Measurements from ENCODE around the gene SLC35D2. TPM values are rescaled to one million over a fixed set of nuclear protein-coding genes. Genes with fewer than 3 reads are reported as not detected.

SLC35D2 gene
- 1 to 10 TPM; 5.3 to 6.7 TPM for total RNA-seq

DNA sequence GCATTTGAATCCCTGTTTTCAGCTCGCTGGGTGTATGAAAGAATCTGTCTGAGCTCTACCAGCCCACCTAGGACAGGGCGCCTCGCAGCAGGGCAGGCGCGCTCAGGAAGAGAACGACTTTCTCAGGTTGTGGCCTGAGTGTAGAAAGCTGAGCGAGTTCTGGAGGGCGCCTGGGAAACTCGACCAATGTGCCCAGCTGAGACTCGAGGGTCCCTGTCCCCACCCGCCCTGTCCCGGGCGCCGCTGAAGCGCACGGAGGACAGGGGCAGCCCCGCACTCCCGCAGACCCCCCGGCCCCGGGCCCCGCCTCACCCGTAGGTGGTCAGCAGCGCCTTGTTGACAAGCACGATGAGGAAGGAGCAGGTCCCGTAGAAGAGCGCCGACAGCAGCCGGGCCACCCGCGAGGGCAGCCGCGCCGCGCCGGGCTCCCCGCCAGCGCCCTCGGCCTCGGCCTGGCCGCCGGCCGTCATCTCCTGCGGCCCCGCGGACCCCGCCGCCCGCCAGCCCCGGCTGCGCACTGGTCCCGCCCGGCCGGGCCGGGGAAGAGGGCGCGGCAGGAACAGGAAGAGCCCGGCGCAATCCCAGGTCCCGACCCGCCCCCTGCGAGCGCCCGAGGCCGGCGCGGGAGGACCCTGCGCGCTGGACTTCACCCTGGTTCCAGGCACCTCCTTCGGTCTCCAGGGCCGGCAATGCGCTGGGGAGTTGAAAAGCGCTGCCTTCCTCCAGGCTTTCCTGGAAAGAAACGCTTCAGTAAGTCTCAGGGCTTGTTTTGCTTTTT, at the start of gene SLC35D2:
SLC35D2 (minus strand) TSS at position 547 of the 778 bp plus-strand sequence; CDS start at position 470, 77 bp downstream.
- H3K4me3 Mint-ChIP-seq: peak within 1 kb of the TSS; percentile 78
- peak; percentile 82 for ATAC-seq
- peak; percentile 44 for DNase-seq
- H3K36me3 Mint-ChIP-seq: peaks cover 27% of the 10 kb centered on the region
- peak within 1 kb of the TSS; percentile 81 for H3K27ac Mint-ChIP-seq
- H3K9me3 Mint-ChIP-seq (ENCODE audit: low read depth): no peaks in the 10 kb centered on the region
- H3K4me1 Mint-ChIP-seq: peaks cover 28% of the 10 kb centered on the region
- CTCF ChIA-PET: interaction anchor here (1.4 to 2.0 kb wide), 3 partner anchors 21 to 183 kb away, joined by 3 to 7 read pairs (median 4); no protein-coding TSS in a partner anchor
- no peaks in the 10 kb centered on the region for H3K27me3 Mint-ChIP-seq

DNA sequence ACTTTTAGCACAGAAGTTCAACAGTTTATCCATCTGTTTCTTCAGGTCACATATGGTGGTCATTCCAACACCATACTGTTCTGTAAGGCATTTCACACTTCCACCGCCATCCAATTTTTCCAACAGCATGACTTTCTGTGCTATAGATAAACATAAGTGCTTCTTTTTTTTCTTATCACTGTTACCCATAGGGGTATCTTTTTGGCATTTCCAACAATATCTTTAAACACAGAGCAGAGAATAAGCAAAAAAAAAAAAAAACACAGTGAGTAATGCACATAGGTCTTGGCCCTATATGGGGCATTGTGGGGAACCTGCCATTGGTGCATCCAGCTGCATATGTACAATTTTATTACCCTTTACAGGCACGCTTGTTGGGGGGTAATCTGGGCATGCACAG, 46.9 kb upstream of the SLC35D2 start:
- Mint-ChIP-seq H3K4me1 (peaks cover 7% of the 10 kb centered on the region), H3K27me3 (no peaks in the 10 kb centered on the region), H3K9me3 (ENCODE audit: low read depth) (no peaks in the 10 kb centered on the region), H3K4me3 (no peak overlapping the region), H3K27ac (no peak overlapping the region), H3K36me3 (no peaks in the 10 kb centered on the region)
- no peak for ATAC-seq
- no peak for DNase-seq
- CTCF ChIA-PET: no interaction called here

GRCh38 chr9:96429732-96430131, 46.2 kb upstream of the SLC35D2 start:
- CTCF ChIA-PET: no interaction called here
- no peaks in the 10 kb centered on the region for H3K9me3 Mint-ChIP-seq (ENCODE audit: low read depth)

DNA sequence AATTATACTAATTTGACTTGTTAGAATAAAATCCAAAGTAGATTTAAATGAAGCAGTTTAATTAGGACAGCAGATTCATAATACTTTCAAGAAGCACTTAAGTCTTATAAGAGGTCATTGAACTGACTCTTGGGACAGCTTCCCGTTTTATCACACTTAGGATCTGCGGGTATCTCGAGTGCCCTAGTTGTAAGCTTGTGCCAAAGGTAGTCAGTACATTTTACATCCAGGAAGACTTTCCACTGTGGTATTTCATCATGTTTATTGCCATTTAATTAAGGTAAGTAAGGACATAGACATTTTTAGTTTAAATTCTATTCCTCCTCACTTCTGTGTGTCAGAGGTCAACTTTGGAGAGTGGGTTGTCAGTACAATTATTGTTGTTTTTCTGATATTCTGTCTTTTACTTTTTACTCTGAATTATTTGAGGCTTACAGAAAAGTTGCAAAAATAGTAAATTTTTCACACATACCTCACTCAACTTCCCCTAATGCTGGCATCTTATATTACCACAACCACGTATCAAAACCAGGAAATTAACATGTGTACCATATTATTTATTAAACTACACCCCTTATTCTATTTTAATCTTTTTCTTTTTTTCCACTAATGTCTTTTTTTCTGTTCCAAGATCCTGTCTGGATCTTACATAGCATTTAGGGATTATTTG, 42.1 kb upstream of the SLC35D2 start:
- Mint-ChIP-seq H3K27me3 (no peaks in the 10 kb centered on the region), H3K36me3 (no peaks in the 10 kb centered on the region), H3K27ac (peak overlapping the region; percentile 33), H3K9me3 (ENCODE audit: low read depth) (no peaks in the 10 kb centered on the region), H3K4me1 (peaks cover 17% of the 10 kb centered on the region), H3K4me3 (no peak overlapping the region)
- no peak for ATAC-seq
- CTCF ChIA-PET: interaction anchor here (0.9 kb wide), 1 partner anchor 17 kb away, joined by 3 read pairs; no protein-coding TSS in a partner anchor
- DNase-seq: no peak

More at GRCh38 chr9:96429732-96430131, 46.2 kb upstream of the SLC35D2 start:
- no peak for DNase-seq
- Mint-ChIP-seq H3K27ac (no peak overlapping the region), H3K4me3 (no peak overlapping the region), H3K27me3 (no peaks in the 10 kb centered on the region), H3K36me3 (no peaks in the 10 kb centered on the region), H3K4me1 (peaks cover 9% of the 10 kb centered on the region)
- ATAC-seq: no peak

- H3K4me1 Mint-ChIP-seq: peaks cover 26% of the 10 kb centered on the region
- no peaks in the 10 kb centered on the region for H3K9me3 Mint-ChIP-seq (ENCODE audit: low read depth)
- H3K27me3 Mint-ChIP-seq: no peaks in the 10 kb centered on the region
- H3K36me3 Mint-ChIP-seq: no peaks in the 10 kb centered on the region
- DNase-seq (no peak), ATAC-seq (no peak)
- CTCF ChIA-PET: interaction anchor here (0.5 to 2.1 kb wide), 5 partner anchors 11 to 974 kb away, joined by 3 to 6 read pairs (median 4); no protein-coding TSS in a partner anchor
- no peak overlapping the region for H3K27ac Mint-ChIP-seq
- H3K4me3 Mint-ChIP-seq: no peak overlapping the region
These were observed 40.5 kb upstream of the SLC35D2 start for GRCh38 chr9:96423985-96424336.

DNA sequence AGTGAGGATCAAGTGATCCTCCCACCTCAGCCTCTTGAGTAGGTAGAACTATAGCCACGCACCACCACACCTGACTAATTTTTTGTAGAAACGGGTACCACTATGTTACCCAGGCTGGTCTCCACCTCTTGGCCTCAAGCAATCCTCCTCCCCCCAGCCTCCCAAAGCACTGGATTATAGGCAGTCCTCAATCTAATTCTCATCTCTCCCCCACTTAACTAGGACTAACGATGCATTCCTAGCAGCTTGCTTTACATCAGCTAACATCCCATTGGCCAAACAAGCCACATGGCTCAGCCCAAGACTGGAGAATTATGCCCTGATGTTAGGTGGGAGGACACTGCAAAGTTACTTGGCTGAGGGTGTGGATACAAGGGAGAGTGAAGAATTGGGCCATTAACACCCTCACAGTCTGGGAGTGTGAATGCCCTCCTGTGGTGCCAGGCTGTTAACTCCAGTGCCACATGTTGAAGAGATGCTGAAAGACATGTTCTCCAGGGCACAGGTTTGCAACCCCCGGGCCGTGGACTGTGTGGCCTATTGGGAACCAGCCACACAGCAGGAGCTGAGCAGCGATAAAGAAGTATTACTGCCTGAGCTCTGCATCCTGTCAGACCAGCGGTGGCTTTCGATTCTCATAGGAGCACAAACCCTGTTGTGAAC, 39.9 kb upstream of the SLC35D2 start:
- CTCF ChIA-PET: interaction anchor here (0.5 to 2.1 kb wide), 4 partner anchors 12 to 96 kb away, joined by 3 to 6 read pairs (median 4); no protein-coding TSS in a partner anchor
- Mint-ChIP-seq H3K4me1 (peaks cover 26% of the 10 kb centered on the region), H3K27me3 (no peaks in the 10 kb centered on the region), H3K4me3 (no peak overlapping the region), H3K9me3 (ENCODE audit: low read depth) (no peaks in the 10 kb centered on the region), H3K27ac (no peak overlapping the region), H3K36me3 (no peaks in the 10 kb centered on the region)
- ATAC-seq (no peak), DNase-seq (no peak)

DNA sequence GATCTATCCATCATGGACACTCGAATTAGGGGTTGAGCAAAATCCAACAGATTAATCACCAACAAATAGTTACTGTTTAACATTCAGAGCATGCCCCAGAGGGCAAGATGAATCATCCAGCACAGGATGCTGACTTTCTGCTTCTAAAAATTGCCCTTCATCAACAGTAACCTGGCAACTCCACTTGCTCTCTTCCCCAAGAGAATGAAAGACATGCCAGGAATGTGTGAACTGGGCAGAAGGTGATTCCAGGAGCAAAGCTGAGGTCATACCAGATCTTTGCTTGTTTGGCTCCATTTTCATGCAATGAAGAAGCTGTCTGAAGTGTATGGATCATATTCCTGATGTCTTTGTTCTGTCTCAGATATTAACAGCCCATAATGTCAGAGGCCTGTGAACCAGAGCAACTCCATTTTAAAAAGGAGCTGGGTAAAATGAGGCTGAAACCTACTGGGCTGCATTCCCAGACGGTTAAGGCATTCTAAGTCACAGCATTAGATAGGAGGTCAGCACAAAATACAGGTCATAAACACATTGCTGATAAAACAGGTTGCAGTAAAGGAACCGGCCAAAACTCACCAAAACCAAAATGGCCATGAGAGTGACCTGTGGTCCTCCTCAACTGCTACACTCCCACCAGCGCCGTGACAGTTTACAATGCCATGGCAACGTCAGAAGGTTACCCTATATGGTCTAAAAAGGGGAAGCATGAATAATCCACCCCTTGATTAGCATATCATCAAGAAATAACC, 37.1 kb upstream of the SLC35D2 start:
- CTCF ChIA-PET: interaction anchor here (1.3 kb wide), 1 partner anchor 146 kb away, joined by 3 read pairs; no protein-coding TSS in a partner anchor
- Mint-ChIP-seq H3K36me3 (peaks cover 12% of the 10 kb centered on the region), H3K9me3 (ENCODE audit: low read depth) (no peaks in the 10 kb centered on the region), H3K27me3 (no peaks in the 10 kb centered on the region), H3K4me1 (peaks cover 32% of the 10 kb centered on the region), H3K4me3 (peak overlapping the region; percentile 88), H3K27ac (peak overlapping the region; percentile 97)
- peak; percentile 57 for DNase-seq
- ATAC-seq: no peak

GRCh38 chr9:96419691-96419969, 36.1 kb upstream of the SLC35D2 start:
- CTCF ChIA-PET: interaction anchor here (0.6 kb wide), 2 partner anchors 23 to 82 kb away, joined by 3 read pairs; no protein-coding TSS in a partner anchor
- H3K9me3 Mint-ChIP-seq (ENCODE audit: low read depth): no peaks in the 10 kb centered on the region
- H3K4me1 Mint-ChIP-seq: peaks cover 29% of the 10 kb centered on the region

DNA sequence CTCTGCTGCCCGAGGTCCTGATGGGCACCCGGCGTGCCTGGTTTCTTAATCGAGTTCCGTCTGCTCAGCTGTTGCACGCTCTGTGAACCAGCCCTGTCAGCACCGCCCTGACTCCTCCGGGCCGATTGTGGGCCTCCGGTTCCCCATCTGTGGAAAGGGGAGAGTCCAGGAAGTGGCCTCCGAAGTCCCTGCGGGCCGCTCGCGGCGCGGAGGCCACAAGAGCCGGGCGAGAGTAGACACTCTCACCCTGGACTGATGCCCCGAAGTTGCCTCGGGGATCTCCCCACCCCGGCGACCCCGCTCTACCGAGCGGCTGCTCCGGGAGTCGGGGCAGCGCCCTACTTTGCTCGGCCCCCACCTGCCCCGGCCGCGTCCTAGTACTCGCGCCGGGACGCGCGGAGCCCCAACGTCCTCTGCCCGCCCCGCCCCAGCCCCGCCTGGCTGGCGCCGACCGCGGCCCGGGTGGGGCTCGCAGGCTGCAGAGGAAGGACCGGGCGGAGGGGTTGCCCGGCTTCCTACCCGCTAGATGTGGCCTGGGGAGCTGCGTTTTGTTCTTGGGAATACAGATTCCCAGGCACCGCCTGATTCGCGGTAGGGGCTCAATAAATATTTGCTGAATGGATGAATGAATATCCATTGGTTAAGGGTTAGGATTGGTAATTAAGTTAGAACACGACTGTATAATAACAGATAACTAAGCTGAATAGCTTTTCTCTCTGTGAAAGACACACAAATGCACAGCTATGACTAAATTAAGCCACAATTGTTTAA, 35.6 kb upstream of the SLC35D2 start:
- Mint-ChIP-seq H3K36me3 (peaks cover 12% of the 10 kb centered on the region), H3K27ac (peak overlapping the region; percentile 97), H3K4me3 (peak overlapping the region; percentile 88), H3K27me3 (no peaks in the 10 kb centered on the region), H3K4me1 (peaks cover 32% of the 10 kb centered on the region), H3K9me3 (ENCODE audit: low read depth) (no peaks in the 10 kb centered on the region)
- DNase-seq (peak; percentile 85), ATAC-seq (peak; percentile 48)
- CTCF ChIA-PET: interaction anchor here (0.6 kb wide), 2 partner anchors 23 to 81 kb away, joined by 3 read pairs; no protein-coding TSS in a partner anchor

More at GRCh38 chr9:96419691-96419969, 36.1 kb upstream of the SLC35D2 start:
- ATAC-seq: no peak
- Mint-ChIP-seq H3K27ac (peak overlapping the region; percentile 97), H3K36me3 (peaks cover 12% of the 10 kb centered on the region), H3K27me3 (no peaks in the 10 kb centered on the region), H3K4me3 (peak overlapping the region; percentile 88)
- DNase-seq: no peak

DNA sequence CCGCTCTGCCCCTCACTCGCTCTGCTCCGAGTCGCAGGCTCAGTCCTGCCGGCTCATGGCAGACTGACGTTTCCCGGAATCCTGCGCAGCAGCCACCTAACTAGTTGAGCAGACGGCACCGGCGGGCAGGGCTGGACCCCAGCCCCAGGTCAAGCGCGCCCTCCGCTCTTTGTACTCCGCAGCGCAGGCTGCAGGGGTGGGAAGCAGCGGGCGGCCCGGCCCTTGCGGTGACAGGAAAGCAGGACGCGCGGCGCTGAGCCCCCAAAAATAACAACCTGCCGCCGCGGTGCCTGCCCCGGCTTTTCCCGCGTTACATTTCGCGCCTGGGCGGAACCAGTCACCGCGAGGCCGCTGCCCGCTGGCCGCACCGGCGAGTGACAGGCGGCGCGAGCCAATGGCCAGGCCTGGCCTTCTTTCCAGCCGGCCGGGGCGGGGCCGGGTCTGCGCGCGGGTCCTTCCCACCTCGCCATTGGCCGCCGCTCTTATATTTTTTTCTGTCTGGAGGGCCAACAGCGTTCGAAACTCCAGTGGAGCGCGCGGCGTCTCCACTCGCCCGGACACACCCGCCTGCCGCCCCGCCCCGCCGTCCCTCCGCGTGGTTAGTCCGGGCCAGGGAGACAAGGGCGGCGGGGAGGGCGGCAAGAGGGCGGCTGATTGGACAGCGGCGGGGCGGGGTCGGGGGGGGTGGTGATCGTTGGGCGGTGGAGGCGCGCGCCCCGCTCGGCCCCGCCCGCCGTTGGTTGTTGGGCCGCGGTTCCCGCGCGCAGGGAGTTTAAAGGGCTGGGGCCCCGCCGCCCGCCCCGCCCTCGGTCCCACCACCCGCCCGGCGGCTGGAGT, 34.8 kb upstream of the SLC35D2 start, which contains the start of gene ZNF367:
ZNF367 (minus strand) TSS at position 288 of the 837 bp plus-strand sequence. CDS start 338 bp downstream, outside the sequence.
- Mint-ChIP-seq H3K9me3 (ENCODE audit: low read depth) (no peaks in the 10 kb centered on the region), H3K27me3 (no peaks in the 10 kb centered on the region), H3K4me1 (peaks cover 40% of the 10 kb centered on the region), H3K36me3 (peaks cover 14% of the 10 kb centered on the region), H3K4me3 (peak within 1 kb of the TSS; percentile 94), H3K27ac (peak within 1 kb of the TSS; percentile 92)
- CTCF ChIA-PET: no interaction called here
- ATAC-seq: peak; percentile 79
- DNase-seq: peak; percentile 98

DNA sequence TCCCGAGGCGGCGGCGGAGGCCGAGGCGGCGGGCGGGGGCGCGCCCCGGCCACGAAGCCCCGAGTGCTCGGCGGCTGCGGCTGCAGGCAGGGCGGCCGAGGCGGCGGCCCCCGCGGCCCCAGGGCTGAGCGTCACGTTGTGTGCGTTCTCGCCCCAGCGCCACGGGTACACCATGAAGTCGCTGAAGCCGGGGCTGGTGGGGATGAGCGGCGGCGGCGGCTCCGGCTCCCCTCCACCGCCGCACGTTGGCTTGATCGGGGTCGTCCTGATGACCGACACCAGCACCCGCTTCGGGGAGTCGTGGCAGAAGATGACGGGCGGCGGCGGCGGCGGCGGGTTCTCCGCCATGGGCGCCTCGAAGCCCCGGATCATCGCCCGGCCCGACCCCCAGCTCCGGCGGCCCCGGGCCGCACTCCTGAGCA, 34.2 kb upstream of the SLC35D2 start:
- no peaks in the 10 kb centered on the region for H3K27me3 Mint-ChIP-seq
- peaks cover 47% of the 10 kb centered on the region for H3K4me1 Mint-ChIP-seq
- H3K9me3 Mint-ChIP-seq (ENCODE audit: low read depth): no peaks in the 10 kb centered on the region
- peak overlapping the region; percentile 92 for H3K27ac Mint-ChIP-seq
- peaks cover 17% of the 10 kb centered on the region for H3K36me3 Mint-ChIP-seq
- CTCF ChIA-PET: no interaction called here
- no peak for ATAC-seq
- peak; percentile 64 for DNase-seq
- peak overlapping the region; percentile 82 for H3K4me3 Mint-ChIP-seq

Measured in activated CD8-positive, alpha-beta memory T cell treated with anti-CD3 and anti-CD28 coated beads, Interleukin-2, amount 10 ng/mL, durations not matched to agents 7 days and 5 days (primary cell).